Measurements from ENCODE around the gene ACP1.
"Not testable (repeated sequence)": the region's sequence is repeated elsewhere in the genome, so short reads cannot be mapped to it uniquely, and the experiment has no call there.

Gene ACP1

GRCh38 chr2:314561-315336 is 50.0 kb downstream of the ACP1 start:
- DNase-seq: no peak

- DNase-seq: not testable (repeated sequence)
These were observed 51.2 kb downstream of the ACP1 start for GRCh38 chr2:315925-316324.

- no peak for DNase-seq
These were observed 51.6 kb downstream of the ACP1 start for GRCh38 chr2:316381-316780.

- DNase-seq: no peak
These were observed 53.0 kb downstream of the ACP1 start for GRCh38 chr2:317501-318424.

- no peak for DNase-seq
These were observed 54.4 kb downstream of the ACP1 start for GRCh38 chr2:319059-319600.

- DNase-seq: no peak
These were observed 55.8 kb downstream of the ACP1 start for GRCh38 chr2:320561-320960.

- DNase-seq: no peak
These were observed 57.6 kb downstream of the ACP1 start for GRCh38 chr2:322326-322725.

GRCh38 chr2:323035-323434 is 58.3 kb downstream of the ACP1 start:
- DNase-seq: no peak
